HG03378 (cell line): ENCODE measurements around the gene PPRC1.
A peak's percentile ranks its signal among the peaks of the same experiment; 100 is the strongest.

Experiments
- ATAC-seq: cut with Tn5 transposase; IDR thresholded peaks from one replicate; pipeline ENCODE4 v1.9.1; 2021; ENCODE audit warnings: mild to moderate bottlenecking, moderate library complexity; ENCODE audit not compliant: unreplicated experiment

PPRC1 gene

DNA sequence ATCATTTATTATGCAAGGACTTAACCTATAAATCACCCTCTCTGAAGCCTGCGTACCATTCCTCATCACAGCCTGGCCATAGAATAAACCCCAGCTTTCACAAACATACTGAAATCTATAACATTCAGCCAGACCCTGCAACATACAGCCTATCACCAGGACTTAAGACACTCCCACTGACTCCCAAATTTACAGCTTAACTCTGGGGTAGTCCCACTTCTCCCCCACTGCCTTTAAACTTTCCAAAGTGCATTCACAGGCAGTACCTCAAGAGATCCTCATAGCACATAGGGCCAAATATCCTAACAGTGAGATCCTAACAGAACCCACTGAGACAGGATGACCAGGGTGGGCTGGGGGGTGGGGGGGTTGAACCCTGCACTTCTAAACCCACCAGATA, 16.2 kb upstream of the PPRC1 start:
- ATAC-seq: no peak

DNA sequence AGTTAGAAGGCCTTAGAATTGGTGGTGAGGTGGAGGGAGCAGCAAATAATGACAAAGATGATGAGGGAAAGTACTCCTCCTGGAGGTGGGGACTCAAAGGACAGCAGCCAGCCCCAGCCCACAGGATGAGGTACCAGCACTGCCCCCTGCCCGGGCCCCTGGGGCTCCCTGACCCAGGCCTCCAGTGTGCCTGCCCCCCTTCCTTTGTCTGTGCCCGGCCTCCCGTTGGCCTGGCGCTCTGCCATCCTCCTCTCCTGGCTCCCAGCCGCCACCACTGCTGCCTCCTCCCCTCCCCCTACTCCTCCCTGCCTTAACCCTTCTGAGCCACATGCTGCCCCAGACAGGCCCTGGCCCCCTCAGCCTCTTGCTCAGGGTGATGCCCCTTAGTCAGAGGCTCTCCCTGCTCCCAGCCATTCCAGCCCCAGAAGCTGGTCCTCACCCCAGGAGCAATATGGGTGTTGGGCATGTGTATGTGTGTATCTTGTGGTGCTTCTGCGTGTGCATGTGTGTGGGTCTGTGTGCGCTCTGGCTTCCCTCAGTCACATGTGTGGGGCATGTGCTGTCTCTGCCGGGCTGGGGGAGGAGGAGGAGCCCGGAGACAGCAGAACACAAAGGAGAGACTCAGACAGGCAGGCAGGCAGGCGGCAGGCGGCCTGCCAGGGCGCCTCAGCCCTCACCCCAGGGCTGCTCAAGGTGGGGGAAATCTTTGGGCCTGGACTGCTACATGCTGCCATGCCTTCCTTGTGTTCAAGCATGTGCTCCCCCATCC, 15.3 kb upstream of the PPRC1 start:
- ATAC-seq: no peak

GRCh38 chr10:102118867-102119266, 14.0 kb upstream of the PPRC1 start:
- no peak for ATAC-seq

- no peak for ATAC-seq
Observed at GRCh38 chr10:102119417-102120141, 13.3 kb upstream of the PPRC1 start.

GRCh38 chr10:102120142-102120990, 12.5 kb upstream of the PPRC1 start, which contains the start of gene LDB1:
LDB1 (minus strand) TSS chr10:102120368; CDS start chr10:102120110, 258 bp downstream.
- peak; percentile 46 for ATAC-seq

- no peak for ATAC-seq
Observed at GRCh38 chr10:102120991-102121738, 11.7 kb upstream of the PPRC1 start.

DNA sequence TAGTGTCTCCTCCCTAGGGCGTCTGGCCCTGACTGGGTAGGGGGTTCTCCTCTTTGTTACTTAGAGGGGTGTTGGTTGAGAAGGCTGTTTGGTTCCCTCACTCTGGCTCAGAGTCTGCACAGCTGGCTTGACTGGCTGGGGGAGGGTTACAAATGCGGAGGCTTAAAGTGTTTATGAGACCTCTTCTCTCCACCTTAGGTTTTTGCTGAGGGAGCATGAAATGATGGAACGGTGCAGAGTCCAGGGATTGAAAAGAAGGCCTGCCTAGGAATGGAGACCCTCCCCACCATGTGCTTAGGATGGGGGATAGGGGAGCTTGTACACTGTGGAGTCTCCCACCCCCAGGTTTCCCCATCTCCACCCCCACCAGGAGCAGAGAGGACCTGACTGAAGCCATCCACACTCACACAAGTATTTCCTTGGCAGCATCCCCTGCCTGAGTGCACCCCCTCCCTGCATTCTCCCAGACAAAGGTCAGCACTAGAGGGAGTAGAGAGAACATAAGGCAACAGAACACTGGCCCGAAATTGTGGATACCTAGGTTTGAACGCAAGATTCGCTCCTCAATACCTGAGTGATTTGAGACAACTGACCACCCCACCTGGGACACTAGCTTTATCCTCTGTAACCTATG, 11.0 kb upstream of the PPRC1 start:
- ATAC-seq: no peak

- ATAC-seq: no peak
Observed at GRCh38 chr10:102122450-102122849, 10.4 kb upstream of the PPRC1 start.

- ATAC-seq: no peak
Observed at GRCh38 chr10:102123223-102123622, 9.6 kb upstream of the PPRC1 start.

GRCh38 chr10:102131286-102132170, 1.3 kb upstream of the PPRC1 start:
- ATAC-seq: no peak

- no peak for ATAC-seq
Observed at GRCh38 chr10:102132193-102132562, 662 bp upstream of the PPRC1 start.

GRCh38 chr10:102133373-102134195, 744 bp downstream of the PPRC1 start:
- no peak for ATAC-seq

DNA sequence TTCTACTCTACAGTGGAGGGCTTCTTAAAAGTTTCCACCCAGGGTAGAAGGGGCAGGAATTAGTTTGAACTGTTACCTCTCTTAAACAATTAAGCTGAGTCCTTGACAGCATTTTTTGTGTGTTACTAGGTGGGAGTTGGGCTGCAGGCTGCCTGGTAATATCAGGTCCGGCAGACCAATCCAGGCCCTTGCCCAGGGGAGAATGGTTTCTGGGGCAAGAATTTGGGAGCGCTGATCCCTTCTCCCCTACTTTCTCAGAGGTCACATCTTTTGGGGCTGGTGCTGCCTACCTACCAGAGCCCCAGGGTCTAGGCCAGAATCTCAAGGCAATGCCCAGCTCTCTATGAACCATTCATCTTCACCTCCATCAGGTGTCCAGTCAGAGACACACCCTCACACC, 1.6 kb downstream of the PPRC1 start:
- ATAC-seq: no peak

- no peak for ATAC-seq
Observed at GRCh38 chr10:102135956-102136526, 3.2 kb downstream of the PPRC1 start.

DNA sequence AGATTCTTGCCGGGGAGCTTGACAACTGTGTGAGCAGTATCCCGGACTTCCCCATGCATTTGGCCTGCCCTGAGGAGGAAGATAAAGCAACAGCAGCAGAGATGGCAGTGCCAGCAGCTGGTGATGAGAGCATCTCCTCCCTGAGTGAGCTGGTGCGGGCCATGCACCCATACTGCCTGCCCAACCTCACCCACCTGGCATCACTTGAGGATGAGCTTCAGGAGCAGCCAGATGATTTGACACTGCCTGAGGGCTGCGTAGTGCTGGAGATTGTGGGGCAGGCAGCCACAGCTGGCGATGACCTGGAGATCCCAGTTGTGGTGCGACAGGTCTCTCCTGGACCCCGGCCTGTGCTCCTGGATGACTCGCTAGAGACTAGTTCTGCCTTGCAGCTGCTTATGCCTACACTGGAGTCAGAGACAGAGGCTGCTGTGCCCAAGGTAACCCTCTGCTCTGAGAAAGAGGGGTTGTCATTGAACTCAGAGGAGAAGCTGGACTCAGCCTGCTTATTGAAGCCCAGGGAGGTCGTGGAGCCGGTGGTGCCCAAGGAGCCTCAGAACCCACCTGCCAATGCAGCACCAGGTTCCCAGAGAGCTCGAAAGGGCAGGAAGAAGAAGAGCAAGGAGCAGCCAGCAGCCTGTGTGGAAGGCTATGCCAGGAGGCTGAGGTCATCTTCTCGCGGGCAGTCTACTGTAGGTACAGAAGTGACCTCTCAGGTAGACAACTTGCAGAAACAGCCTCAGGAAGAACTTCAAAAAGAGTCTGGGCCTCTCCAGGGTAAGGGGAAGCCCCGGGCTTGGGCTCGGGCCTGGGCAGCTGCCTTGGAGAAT, 6.7 kb downstream of the PPRC1 start:
- no peak for ATAC-seq

GRCh38 chr10:102140218-102140617, 7.4 kb downstream of the PPRC1 start:
- no peak for ATAC-seq

GRCh38 chr10:102140913-102141540, 8.2 kb downstream of the PPRC1 start:
- no peak for ATAC-seq
